ENCODE data around the gene CHCHD6.

GRCh38 chr3:126931806-126932187 lies 227.8 kb downstream of the CHCHD6 start:
- TF ChIP-seq EZH2 (IDR thresholded peaks at IDR 0.05; ENCODE audit: insufficient read depth, poor library complexity, severe bottlenecking) (no peak), EZH2phosphoT487 (IDR thresholded peaks at IDR 0.05; ENCODE audit: insufficient read depth, low read depth) (no peak)
